SK-N-SH treated with all-trans-retinoic acid at 6 μM for 48 hours (cell line): ENCODE data around the gene KCNIP1.

Experiments
- ATAC-seq: fragments of 200-7000 bp; cut with Tn5 transposase; 3 replicates; pipeline ENCODE4 v1.9.1; 2020; ENCODE audit warnings: mild to moderate bottlenecking, moderate library complexity
- ARNTL ChIP-seq: fragments of 450-650 bp; formaldehyde crosslinking; IDR thresholded peaks from 2 replicates; pipeline ENCODE4 v1.5.0; 2020; ENCODE audit warnings: low read depth, mild to moderate bottlenecking, moderate library complexity, borderline replicate concordance
- BACH2 ChIP-seq: fragments of 250-450 bp; sonication (Bioruptor Pico); IDR thresholded peaks from 2 replicates; pipeline ENCODE4 v1.9.0; 2021; ENCODE audit warnings: mild to moderate bottlenecking, borderline replicate concordance
- CREB5 ChIP-seq: fragments of 250-450 bp; sonication (Bioruptor Pico); IDR thresholded peaks from 2 replicates; pipeline ENCODE4 v1.5.1; 2020; ENCODE audit warnings: low read depth, mild to moderate bottlenecking, moderate library complexity
- CSDC2 ChIP-seq: fragments of 250-450 bp; sonication (Bioruptor Pico); IDR thresholded peaks from 2 replicates; pipeline ENCODE4 v1.5.0; 2020; ENCODE audit warnings: mild to moderate bottlenecking, moderate library complexity
- CSRNP3 ChIP-seq: fragments of 250-450 bp; sonication (Bioruptor Pico); IDR thresholded peaks from 2 replicates; pipeline ENCODE4 v1.5.1; 2021; ENCODE audit warnings: mild to moderate bottlenecking, moderate library complexity
- ESRRG ChIP-seq: fragments of 250-450 bp; sonication (Bioruptor Pico); IDR thresholded peaks from 2 replicates; pipeline ENCODE4 v1.6.1; 2021; ENCODE audit warnings: mild to moderate bottlenecking
- GLIS3 ChIP-seq: fragments of 250-450 bp; sonication (Bioruptor Pico); IDR thresholded peaks from 2 replicates; pipeline ENCODE4 v1.5.0; 2020; ENCODE audit warnings: mild to moderate bottlenecking, moderate library complexity
- ISL1 ChIP-seq: fragments of 250-450 bp; sonication (Bioruptor Pico); IDR thresholded peaks from 2 replicates; pipeline ENCODE4 v2.1.2; 2022; ENCODE audit warnings: mild to moderate bottlenecking, moderate library complexity
- OSR1 ChIP-seq: fragments of 250-450 bp; sonication (Bioruptor Pico); IDR thresholded peaks from 2 replicates; pipeline ENCODE4 v1.8.0; 2022; ENCODE audit warnings: moderate library complexity, mild to moderate bottlenecking, inconsistent platforms
- PATZ1 ChIP-seq: fragments of 250-450 bp; sonication (Bioruptor Pico); IDR thresholded peaks from 2 replicates; pipeline ENCODE4 v1.8.0; 2020; ENCODE audit warnings: mild to moderate bottlenecking, moderate library complexity, borderline replicate concordance
- POU6F1 ChIP-seq: fragments of 250-450 bp; sonication (Bioruptor Pico); IDR thresholded peaks from 2 replicates; pipeline ENCODE4 v1.8.0; 2021; ENCODE audit warnings: low read depth, mild to moderate bottlenecking, moderate library complexity, borderline replicate concordance
- PPARA ChIP-seq: fragments of 250-450 bp; sonication (Bioruptor Pico); IDR thresholded peaks from 2 replicates; pipeline ENCODE4 v1.5.0; 2020; ENCODE audit warnings: mild to moderate bottlenecking, borderline replicate concordance
- RARB ChIP-seq: fragments of 250-450 bp; sonication (Bioruptor Pico); IDR thresholded peaks from 2 replicates; pipeline ENCODE4 v1.8.0; 2021; ENCODE audit warnings: mild to moderate bottlenecking, moderate library complexity
- SNAI2 ChIP-seq: fragments of 250-450 bp; sonication (Bioruptor Pico); IDR thresholded peaks from 2 replicates; pipeline ENCODE4 v1.5.0; 2020; ENCODE audit warnings: mild to moderate bottlenecking, moderate library complexity
- TCF4 ChIP-seq: fragments of 250-450 bp; sonication (Bioruptor Pico); IDR thresholded peaks from 2 replicates; pipeline ENCODE4 v1.8.0; 2021; ENCODE audit warnings: mild to moderate bottlenecking, moderate library complexity, borderline replicate concordance
- TOX ChIP-seq: fragments of 250-450 bp; sonication (Bioruptor Pico); IDR thresholded peaks from 2 replicates; pipeline ENCODE4 v1.8.0; 2021; ENCODE audit warnings: mild to moderate bottlenecking, moderate library complexity, borderline replicate concordance
- TSHZ2 ChIP-seq: fragments of 250-450 bp; sonication (Bioruptor Pico); IDR thresholded peaks from 2 replicates; pipeline ENCODE4 v1.5.0; 2020; ENCODE audit warnings: mild to moderate bottlenecking, moderate library complexity
- ZC3H10 ChIP-seq: fragments of 250-450 bp; sonication (Bioruptor Pico); IDR thresholded peaks from 2 replicates; pipeline ENCODE4 v1.5.1; 2021; ENCODE audit warnings: mild to moderate bottlenecking, moderate library complexity
- ZNF565 ChIP-seq: fragments of 450-650 bp; formaldehyde crosslinking; conservative IDR thresholded peaks from 2 replicates; pipeline ENCODE4 v1.5.0; 2020; ENCODE audit warnings: low read depth, mild to moderate bottlenecking, moderate library complexity
- ZNF70 ChIP-seq: fragments of 450-650 bp; formaldehyde crosslinking; IDR thresholded peaks from 2 replicates; pipeline ENCODE4 v1.5.0; 2020; ENCODE audit warnings: mild to moderate bottlenecking, moderate library complexity

KCNIP1 gene

GRCh38 chr5:170756691-170757090 lies 252.9 kb downstream of the KCNIP1 start (continued):
- TF ChIP-seq PPARA (CRISPR knock-in tag) (no peak), CSRNP3 (CRISPR knock-in tag) (no peak), BACH2 (CRISPR knock-in tag) (no peak), SNAI2 (no peak), TSHZ2 (CRISPR knock-in tag) (no peak), ZC3H10 (CRISPR knock-in tag) (no peak)
- TF ChIP-seq, all 23 proteins: peak for 0

GRCh38 chr5:170757182-170757601 lies 253.4 kb downstream of the KCNIP1 start:
- ATAC-seq, result no peak
- TF ChIP-seq CSRNP3 (CRISPR knock-in tag) (no peak), SNAI2 (no peak), ESRRG (CRISPR knock-in tag) (no peak), ZC3H10 (CRISPR knock-in tag) (no peak), GLIS3 (CRISPR knock-in tag) (no peak), ISL1 (no peak), PATZ1 (no peak)

GRCh38 chr5:170757669-170758068 lies 253.8 kb downstream of the KCNIP1 start:
- no peak for ATAC-seq
- TF ChIP-seq TOX (CRISPR knock-in tag) (no peak), RARB (CRISPR knock-in tag) (no peak), TCF4 (CRISPR knock-in tag) (no peak), ZNF70 (no peak), PATZ1 (no peak), PPARA (CRISPR knock-in tag) (no peak), GLIS3 (CRISPR knock-in tag) (no peak), SNAI2 (no peak), OSR1 (CRISPR knock-in tag) (no peak), ZNF565 (no peak), CREB5 (CRISPR knock-in tag) (no peak), CSRNP3 (CRISPR knock-in tag) (no peak), ARNTL (CRISPR knock-in tag) (no peak), ESRRG (CRISPR knock-in tag) (no peak), POU6F1 (CRISPR knock-in tag) (no peak), CSDC2 (CRISPR knock-in tag) (no peak), BACH2 (CRISPR knock-in tag) (no peak)
